Stimulated activated CD4-positive, alpha-beta T cell treated with anti-CD3 and anti-CD28 coated beads, Interleukin-12 subunit alpha, Interleukin-12 subunit beta, amount 100 ng/mL, for 48 hours (primary cell): ENCODE data around the gene ZFAND2B.

Experiments used
- DNase-seq, 3 donors: peaks; one replicate each; pipeline ENCODE4 v3.0.0-alpha.2; 2020; ENCODE audit warnings: low read depth in 2 of 3, low spot score in 1 of 3

ZFAND2B gene

GRCh38 chr2:219204425-219205164 lies 2.0 kb upstream of the ZFAND2B start:
- no peak for DNase-seq

- no peak for DNase-seq
Measured at GRCh38 chr2:219205165-219205538, 1.4 kb upstream of the ZFAND2B start.

DNA sequence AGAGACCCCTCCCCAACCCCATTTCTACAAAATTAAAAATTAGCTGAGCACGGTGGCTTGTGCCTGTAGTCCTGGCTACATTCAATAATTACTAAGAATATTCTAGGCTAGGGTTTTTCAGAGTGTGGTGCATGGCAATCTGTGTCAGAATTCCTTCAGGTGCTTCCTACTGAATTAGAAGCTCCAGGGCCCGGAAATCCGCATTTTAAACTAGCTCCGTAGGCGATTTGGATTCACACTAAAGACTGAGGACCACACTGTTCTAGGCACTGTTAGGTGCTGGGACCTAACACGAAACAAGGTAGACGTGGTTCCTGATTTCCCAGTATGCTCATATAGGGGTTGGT lies 628 bp upstream of the ZFAND2B start:
- DNase-seq: no peak

DNA sequence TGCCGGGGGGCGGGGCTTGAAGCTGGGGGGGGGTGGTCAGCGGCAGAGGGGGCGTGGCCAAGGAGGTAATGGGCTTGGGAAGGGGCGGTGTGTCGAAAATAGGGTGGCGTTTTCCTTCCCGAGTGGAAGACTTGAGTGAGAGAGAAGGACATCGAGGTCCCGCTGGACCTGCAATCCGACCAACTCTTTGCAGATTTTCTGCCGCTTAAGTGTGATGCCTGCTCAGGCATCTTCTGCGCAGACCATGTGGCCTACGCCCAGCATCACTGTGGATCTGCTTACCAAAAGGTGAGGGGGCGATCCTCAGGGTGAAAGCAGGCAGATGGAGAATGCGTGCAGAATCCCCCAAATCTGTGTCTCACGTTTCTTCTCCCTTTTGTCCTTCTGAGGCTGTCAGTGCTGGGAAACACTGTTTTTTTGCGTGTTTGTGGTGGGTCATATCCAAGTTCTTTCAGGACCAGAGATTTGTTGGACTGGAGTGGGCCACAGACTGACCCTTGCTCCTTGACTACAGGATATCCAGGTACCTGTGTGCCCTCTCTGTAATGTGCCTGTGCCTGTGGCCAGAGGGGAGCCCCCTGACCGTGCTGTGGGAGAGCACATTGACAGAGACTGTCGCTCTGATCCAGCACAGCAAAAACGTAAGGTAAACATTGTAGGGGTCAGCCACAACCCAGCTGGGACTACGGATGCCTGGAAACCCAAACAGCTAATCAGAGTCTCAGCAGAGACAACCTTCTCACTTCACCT lies 727 bp downstream of the ZFAND2B start:
- DNase-seq: no peak

DNA sequence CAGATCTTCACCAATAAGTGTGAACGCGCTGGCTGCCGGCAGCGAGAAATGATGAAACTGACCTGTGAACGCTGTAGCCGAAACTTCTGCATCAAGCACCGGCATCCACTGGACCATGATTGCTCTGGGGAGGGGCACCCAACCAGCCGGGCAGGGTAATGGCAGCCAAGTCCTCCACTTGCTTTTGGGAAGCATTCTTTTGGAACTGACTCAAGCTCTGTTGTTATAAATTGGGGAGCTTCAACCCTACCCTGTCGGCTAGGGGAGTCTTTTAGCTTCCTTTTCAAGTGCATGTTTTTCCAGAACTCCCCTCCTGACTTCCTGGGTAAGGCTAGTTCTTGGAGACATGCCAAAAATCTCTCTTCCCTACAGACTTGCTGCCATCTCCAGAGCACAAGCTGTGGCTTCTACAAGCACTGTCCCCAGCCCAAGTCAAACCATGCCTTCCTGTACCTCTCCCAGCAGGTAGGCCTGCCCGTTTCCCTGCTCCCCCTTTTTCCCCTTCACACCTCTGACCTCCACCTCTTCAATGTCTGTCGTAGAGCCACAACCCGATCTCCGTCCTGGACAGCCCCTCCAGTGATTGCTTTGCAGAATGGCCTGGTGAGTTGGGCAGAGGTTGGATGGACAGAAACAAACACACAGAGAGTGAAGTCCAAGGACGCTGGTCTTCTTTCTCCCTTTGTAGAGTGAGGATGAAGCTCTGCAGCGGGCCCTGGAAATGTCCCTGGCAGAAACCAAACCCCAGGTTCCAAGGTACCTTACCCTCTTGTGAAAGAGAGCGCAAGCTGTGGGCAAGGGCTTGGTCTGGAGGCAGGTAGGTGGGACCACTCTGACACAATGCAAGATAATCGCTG lies 1.5 kb downstream of the ZFAND2B start:
- no peak for DNase-seq

DNA sequence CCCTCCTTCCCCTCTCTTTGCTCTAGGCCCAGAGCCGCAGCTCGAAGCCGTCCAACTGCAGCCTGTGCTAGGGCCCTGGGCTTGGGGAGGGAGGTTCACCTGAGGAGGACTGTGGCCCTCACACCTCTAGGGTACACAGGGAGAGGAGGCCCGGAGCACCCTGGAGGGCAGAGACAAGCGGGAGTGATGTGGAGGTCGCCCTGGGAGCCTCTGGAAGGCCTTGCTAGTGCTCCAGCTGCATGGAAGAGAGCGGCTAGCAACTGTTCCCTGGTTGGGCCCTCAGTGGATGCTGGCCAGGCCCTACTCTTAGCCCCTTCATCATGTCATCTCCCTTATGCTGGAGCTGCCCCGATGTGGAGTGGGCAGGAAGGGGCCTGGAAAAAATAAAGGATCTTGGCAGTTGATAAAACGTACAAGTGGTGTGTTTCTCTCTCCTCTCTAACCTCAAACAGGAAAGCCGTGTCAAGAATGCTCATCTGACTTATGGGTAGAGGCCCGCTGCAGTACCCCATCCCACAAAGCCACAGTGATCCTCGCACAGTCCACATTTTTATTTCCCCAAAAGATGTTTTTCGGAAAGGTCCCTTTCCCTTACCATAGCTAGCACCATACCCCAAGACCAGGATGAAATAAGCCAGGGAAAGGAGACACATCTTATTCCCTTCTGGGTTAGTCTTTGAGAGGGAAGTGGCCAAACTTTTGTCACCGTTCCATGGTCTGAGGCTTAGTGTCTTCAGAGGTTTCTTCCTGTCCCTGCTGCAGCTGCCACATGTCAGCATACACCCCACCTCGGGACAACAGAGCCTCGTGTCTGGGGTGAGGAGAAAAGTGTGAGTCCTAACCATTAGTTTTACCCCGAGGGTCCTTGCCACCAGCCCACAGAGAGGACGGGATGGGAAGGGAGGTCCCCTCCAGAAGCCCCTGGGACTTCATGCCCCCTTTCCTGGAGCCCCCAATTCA lies 2.9 kb downstream of the ZFAND2B start:
- no peak for DNase-seq

DNA sequence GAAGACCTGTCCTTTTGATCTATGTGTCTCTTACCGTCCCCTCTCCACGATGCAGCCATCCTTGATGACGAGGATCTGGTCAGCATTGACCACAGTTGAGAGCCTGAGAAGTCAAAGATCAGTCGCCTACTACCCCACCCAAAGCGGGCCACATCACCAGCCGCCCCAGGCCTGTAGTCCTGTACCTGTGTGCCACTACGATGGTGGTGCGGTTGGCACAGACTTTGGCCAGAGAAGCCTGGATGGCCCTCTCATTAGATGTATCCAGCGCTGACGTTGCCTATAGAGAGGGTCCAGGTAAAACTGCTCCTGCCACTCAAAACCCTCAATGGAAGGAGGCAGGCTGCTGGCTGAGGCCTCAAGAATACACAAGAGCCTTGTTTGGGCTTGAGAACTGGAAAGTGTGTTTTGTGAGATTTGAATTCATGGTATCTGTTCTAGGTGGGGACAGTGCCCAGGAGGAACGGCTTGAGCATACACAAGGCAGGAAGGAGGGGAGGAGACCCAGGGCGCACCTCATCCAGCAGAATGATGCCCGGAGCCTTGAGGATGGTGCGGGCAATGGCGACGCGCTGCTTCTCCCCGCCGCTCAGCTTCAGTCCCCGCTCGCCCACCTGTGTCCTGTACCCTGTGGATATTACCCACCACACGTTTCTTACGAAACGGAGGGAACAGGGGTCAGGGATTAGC lies 3.8 kb downstream of the ZFAND2B start:
- DNase-seq: no peak

DNA sequence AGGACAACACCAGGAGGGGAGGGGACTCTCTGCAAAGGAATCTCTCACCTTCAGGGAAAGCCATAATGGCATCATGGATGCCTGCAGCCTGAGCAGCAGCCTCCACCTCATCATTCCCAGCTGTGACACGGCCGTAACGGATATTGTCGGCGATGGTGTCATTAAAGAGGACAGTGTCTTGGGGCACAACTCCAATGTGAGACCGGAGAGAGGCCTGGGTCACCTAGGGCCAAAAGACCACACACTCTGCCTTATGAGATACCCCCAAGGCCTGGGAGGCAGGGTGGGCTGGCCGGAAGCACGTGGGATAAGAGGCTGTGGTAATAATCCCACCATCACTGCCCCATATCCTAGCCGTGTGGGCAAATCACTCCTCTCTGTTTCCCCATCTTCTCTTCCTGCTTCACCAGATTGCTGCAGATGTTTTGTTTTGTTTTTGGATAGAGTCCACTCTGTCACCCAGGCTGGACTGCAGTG lies 4.3 kb downstream of the ZFAND2B start:
- DNase-seq: no peak

- DNase-seq: no peak
Measured at GRCh38 chr2:219213026-219213415, 6.4 kb downstream of the ZFAND2B start.

DNA sequence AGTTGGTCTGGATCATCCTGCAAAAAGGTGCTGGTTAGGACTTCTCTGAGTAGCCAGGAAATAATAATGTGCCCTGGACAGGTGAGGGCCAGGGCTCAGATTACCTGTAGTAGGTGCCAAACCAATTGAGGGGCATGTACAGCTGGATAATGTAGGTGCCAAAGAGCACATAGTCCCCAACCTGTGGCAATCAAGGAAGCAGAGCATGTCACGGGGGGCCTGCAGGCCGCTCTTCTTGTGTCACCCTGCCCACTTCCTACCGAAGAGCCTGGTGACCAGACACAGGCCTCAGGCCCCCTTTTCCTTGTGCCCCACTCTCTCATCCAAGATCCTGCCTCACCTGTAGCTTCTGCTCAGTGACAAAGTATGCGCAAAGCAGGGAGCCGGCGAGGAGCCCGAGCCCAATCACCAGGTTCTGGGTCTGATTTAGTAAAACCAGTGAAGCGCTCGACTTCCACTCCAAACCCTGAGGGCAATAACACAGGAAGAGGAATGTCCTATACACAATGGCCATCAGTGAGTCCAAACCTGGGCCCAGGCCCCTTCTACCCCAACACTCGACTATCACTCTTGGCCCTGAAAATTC lies 7.0 kb downstream of the ZFAND2B start:
- no peak for DNase-seq

- DNase-seq: no peak
Measured at GRCh38 chr2:219214141-219214540, 7.6 kb downstream of the ZFAND2B start.

DNA sequence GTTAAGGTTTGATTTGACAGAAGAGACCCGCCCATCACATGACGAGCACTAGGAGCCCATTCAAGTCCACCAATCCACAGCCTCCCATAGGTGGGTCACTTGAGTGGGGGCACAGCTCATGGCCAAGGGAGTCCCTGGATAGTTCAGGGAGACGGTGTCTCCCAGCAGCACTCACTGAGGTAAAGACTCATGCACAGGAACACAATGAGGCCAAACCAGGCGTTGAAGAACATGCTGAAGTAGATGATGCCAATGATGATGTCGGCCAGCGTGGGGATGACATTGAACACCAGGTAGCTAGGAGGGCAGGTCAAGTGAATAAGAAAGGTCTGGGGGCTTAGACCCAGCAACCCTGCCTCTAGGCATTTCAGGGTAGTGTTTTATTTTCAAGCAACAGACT lies 8.2 kb downstream of the ZFAND2B start:
- no peak for DNase-seq

DNA sequence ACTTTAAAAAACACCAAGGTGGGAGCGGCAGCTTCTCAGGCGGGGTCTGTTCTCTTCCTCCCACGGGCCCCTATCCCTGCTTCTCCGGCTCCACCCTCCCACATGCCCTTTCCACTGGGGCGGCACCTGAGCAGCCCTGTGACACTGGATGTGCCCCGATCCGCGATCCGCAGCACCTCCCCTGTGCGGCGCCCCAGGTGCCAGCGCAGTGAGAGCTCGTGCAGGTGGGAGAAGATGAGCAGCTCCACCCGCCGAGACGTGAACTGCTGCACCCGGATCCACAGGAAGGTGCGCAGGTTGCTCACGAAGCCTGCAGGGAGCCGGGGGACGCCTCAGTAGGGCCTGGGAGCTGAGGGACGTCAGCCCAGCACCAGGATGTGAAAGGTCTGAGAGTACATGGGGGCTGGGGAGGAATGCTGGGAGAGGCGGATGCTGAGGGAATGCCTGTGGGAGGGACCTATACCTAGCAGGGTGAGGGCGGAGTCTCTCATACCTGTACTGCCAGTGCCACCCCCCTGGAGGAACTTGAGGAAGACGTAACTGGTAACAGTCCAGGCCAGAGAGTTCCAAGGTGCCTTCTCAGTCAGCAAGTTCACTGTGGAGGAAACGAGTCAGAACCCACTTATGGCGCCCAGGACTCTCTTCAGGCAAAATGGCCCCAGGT lies 9.4 kb downstream of the ZFAND2B start:
- no peak for DNase-seq

- no peak for DNase-seq
Measured at GRCh38 chr2:219216535-219216915, 9.9 kb downstream of the ZFAND2B start.

DNA sequence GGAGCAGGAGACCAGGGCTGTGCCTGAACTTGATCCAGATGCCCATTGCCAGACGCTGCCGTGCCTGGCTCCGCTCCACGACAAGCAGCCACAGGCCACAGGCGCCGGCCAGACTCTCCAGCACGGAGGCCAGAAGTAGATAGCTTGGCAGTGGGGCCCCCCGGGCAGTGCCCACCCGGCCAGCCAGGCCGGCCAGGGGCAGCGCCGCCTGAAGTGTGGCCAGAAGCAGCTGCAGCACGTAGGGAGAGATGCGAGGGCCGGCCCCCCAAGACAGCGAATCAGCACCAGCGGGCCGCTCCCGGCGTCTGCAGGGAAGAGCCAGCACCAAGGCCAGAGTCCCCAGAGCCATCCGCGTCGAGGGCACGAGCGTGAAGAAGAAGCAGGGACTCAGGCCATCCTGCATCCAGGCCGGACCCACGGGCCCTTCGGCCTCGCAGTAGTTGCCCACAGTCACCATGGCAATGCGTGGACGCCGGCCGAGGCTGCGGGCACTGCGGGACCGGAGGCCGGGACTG lies 11.7 kb downstream of the ZFAND2B start:
- peak in 1 of 3 donors; percentile 24 for DNase-seq

- DNase-seq: peak; percentile 85 to 88 (median 85)
Measured at GRCh38 chr2:219218732-219219701, 12.4 kb downstream of the ZFAND2B start, which contains the start of gene ABCB6. TSS of gene ABCB6 (minus strand) at chr2:219218958. CDS start at chr2:219218673, 285 bp downstream.

GRCh38 chr2:219219784-219220532 lies 13.4 kb downstream of the ZFAND2B start:
- DNase-seq: no peak
